Nephron (organoid): ENCODE results near the gene EXOG.
A peak's percentile ranks its signal among the peaks of the same experiment; 100 is the strongest.

ENCODE experiments used
- H3K27ac Mint-ChIP-seq, 3 experiments: 2 replicates each; pipeline ENCODE4 v1.8.0; 2020; ENCODE audit warnings: mixed read lengths in 3 of 3, mild to moderate bottlenecking in 2 of 3, moderate library complexity in 1 of 3
- H3K27me3 Mint-ChIP-seq: 2 replicates; pipeline ENCODE4 v1.8.0; 2021; ENCODE audit warnings: low read depth, mild to moderate bottlenecking, moderate library complexity, mixed read lengths
- H3K36me3 Mint-ChIP-seq: 2 replicates; pipeline ENCODE4 v1.8.0; 2020; ENCODE audit warnings: low read depth, mixed read lengths
- H3K4me1 Mint-ChIP-seq: 2 replicates; pipeline ENCODE4 v1.8.0; 2020; ENCODE audit warnings: mixed read lengths
- H3K4me3 Mint-ChIP-seq, 3 experiments: 2 replicates each; pipeline ENCODE4 v1.8.0; 2020; ENCODE audit warnings: mild to moderate bottlenecking in 3 of 3, mixed read lengths in 3 of 3, moderate library complexity in 2 of 3
- H3K9me3 Mint-ChIP-seq: 2 replicates; pipeline ENCODE4 v1.8.0; 2020; ENCODE audit warnings: mixed read lengths
- CTCF ChIP-seq, 3 experiments: fragments of 200-600 bp; sonication (generic); IDR thresholded peaks; one replicate each; pipeline ENCODE4 v1.5.0; 2021; ENCODE audit warnings: antibody characterized with exemption in 3 of 3; ENCODE audit not compliant: unreplicated experiment in 3 of 3

The EXOG gene

GRCh38 chr3:38476157-38476756, 19.9 kb upstream of the EXOG start:
- Mint-ChIP-seq H3K9me3 (no peaks in the 10 kb centered on the region), H3K27me3 (peaks cover 3% of the 10 kb centered on the region), H3K4me1 (peaks cover 42% of the 10 kb centered on the region), H3K36me3 (peaks cover 19% of the 10 kb centered on the region), H3K27ac (no peak overlapping the region), H3K4me3 (no peak overlapping the region)
- TF ChIP-seq CTCF (IDR thresholded peaks at IDR 0.05; ENCODE audit: unreplicated experiment in 3 of 3) = no peak

GRCh38 chr3:38477057-38477820, 18.9 kb upstream of the EXOG start:
- Mint-ChIP-seq H3K27me3 (peaks cover 3% of the 10 kb centered on the region), H3K9me3 (no peaks in the 10 kb centered on the region), H3K36me3 (peaks cover 19% of the 10 kb centered on the region), H3K27ac (no peak overlapping the region), H3K4me1 (peaks cover 33% of the 10 kb centered on the region), H3K4me3 (no peak overlapping the region)
- TF ChIP-seq CTCF (IDR thresholded peaks at IDR 0.05; ENCODE audit: unreplicated experiment in 3 of 3) = no peak

- peaks cover 26% of the 10 kb centered on the region for H3K36me3 Mint-ChIP-seq
These were observed 18.2 kb upstream of the EXOG start for GRCh38 chr3:38477839-38478450.

GRCh38 chr3:38478901-38479300, 17.2 kb upstream of the EXOG start:
- Mint-ChIP-seq H3K4me3 (no peak overlapping the region), H3K27me3 (peaks cover 3% of the 10 kb centered on the region), H3K27ac (no peak overlapping the region), H3K4me1 (peaks cover 18% of the 10 kb centered on the region), H3K36me3 (peaks cover 34% of the 10 kb centered on the region), H3K9me3 (no peaks in the 10 kb centered on the region)
- TF ChIP-seq CTCF (IDR thresholded peaks at IDR 0.05; ENCODE audit: unreplicated experiment in 3 of 3) = no peak

More at GRCh38 chr3:38477839-38478450, 18.2 kb upstream of the EXOG start:
- TF ChIP-seq CTCF (IDR thresholded peaks at IDR 0.05; ENCODE audit: unreplicated experiment in 3 of 3) = no peak
- H3K4me1 Mint-ChIP-seq = peaks cover 26% of the 10 kb centered on the region
- H3K4me3 Mint-ChIP-seq = no peak overlapping the region
- no peaks in the 10 kb centered on the region for H3K9me3 Mint-ChIP-seq
- peaks cover 3% of the 10 kb centered on the region for H3K27me3 Mint-ChIP-seq
- no peak overlapping the region for H3K27ac Mint-ChIP-seq

DNA sequence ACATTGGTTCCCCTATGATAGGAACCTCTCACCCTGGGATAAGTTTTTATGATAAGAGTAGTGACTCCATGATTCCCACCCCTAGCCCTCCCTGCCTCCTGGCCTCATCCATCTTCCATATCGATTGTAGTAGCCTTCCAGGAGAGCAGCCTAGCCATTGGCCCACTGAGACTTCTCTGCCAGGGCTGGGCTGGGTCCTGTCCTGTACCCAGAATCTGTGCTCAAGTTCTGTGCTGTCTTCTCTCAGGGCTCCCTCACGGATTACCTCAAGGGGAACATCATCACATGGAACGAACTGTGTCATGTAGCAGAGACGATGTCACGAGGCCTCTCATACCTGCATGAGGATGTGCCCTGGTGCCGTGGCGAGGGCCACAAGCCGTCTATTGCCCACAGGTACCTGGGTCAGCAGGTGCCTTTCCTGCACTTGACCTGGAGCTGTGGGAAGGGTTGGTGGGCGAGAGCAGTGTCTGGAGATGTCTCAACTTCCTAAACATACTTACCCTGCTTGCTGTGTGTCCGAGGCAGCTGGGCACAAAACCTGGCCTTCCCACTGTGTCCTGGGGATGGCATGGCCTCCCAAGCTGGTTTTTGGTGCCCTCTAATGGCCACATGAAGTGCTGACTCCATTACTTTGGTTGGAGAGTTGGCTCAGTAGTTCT, 16.6 kb upstream of the EXOG start:
- Mint-ChIP-seq H3K4me1 (peaks cover 13% of the 10 kb centered on the region), H3K27me3 (peaks cover 3% of the 10 kb centered on the region), H3K4me3 (no peak overlapping the region), H3K27ac (peak overlapping the region in 1 of 3 experiments; percentile 30), H3K9me3 (no peaks in the 10 kb centered on the region), H3K36me3 (peaks cover 37% of the 10 kb centered on the region)
- TF ChIP-seq CTCF (IDR thresholded peaks at IDR 0.05; ENCODE audit: unreplicated experiment in 3 of 3) = peak; percentile 76 to 86 (median 81)
